Erythroblast (primary cell): ENCODE data around the gene PARP16.

Experiments used
- GATA1 ChIP-seq: IDR thresholded peaks from 2 replicates; pipeline ENCODE4 v1.6.1; 2011; ENCODE audit warnings: low read depth, mild to moderate bottlenecking, control low read depth, low read length, moderate library complexity
- POLR2A ChIP-seq: IDR thresholded peaks from 2 replicates; pipeline ENCODE4 v1.6.1; 2011; ENCODE audit warnings: mild to moderate bottlenecking, low read length

DNA sequence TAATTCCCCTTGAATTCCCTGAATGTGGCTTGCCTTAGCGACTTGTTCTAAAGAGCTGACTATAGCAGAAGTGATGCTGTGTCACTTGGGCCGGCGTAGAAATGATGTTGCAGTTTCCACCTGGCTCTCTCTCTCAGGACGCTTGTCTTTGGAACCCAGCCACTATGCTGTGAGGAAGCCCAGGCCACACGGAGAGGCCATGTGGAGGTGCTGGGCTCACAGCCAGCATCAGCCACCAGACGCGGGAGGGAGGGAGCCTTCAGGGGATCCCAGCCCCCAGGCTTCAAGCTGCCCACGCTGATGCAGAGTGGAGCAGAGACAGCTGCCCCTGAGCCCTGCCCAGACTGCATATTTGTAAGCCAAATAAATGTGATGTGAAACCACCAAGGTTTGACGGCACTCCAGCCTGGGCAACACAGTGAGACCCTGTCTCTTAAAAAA, 36.4 kb upstream of the PARP16 start:
- TF ChIP-seq POLR2A (no peak), GATA1 (no peak)
